ELR (cell line): ENCODE data around the gene C1S.
A peak's percentile ranks its signal among the peaks of the same experiment; 100 is the strongest.
"Not testable (repeated sequence)": the region's sequence is repeated elsewhere in the genome, so short reads cannot be mapped to it uniquely, and the experiment has no call there.

ENCODE experiments used
- DNase-seq: peaks from one replicate; pipeline ENCODE4 v3.0.0-alpha.2; 2015; ENCODE audit warnings: low read depth

Gene C1S

GRCh38 chr12:7102582-7102981, 42.1 kb downstream of the C1S start:
- DNase-seq = no peak

GRCh38 chr12:7103837-7104584, 43.5 kb downstream of the C1S start:
- DNase-seq = no peak

- DNase-seq = no peak
Measured at GRCh38 chr12:7106082-7106481, 45.6 kb downstream of the C1S start.

GRCh38 chr12:7107181-7107580, 46.7 kb downstream of the C1S start:
- not testable (repeated sequence) for DNase-seq

GRCh38 chr12:7107636-7108002, 47.1 kb downstream of the C1S start:
- no peak for DNase-seq

GRCh38 chr12:7108003-7108795, 47.7 kb downstream of the C1S start:
- peak; percentile 88 for DNase-seq

GRCh38 chr12:7108796-7109571, 48.5 kb downstream of the C1S start, which contains the start of gene C1RL:
TSS of gene C1RL (minus strand) at chr12:7109214. CDS start at chr12:7109180, 34 bp downstream.
- peak; percentile 86 for DNase-seq

GRCh38 chr12:7109572-7109920, 49.0 kb downstream of the C1S start:
- no peak for DNase-seq

GRCh38 chr12:7110661-7111060, 50.1 kb downstream of the C1S start:
- no peak for DNase-seq

- DNase-seq = no peak
Measured at GRCh38 chr12:7112041-7112440, 51.5 kb downstream of the C1S start.

- peak; percentile 61 for DNase-seq
Measured at GRCh38 chr12:7113389-7113871, 52.9 kb downstream of the C1S start.

- no peak for DNase-seq
Measured at GRCh38 chr12:7114008-7114407, 53.5 kb downstream of the C1S start.

GRCh38 chr12:7114851-7115250, 54.3 kb downstream of the C1S start:
- no peak for DNase-seq

- DNase-seq = no peak
Measured at GRCh38 chr12:7116196-7116595, 55.7 kb downstream of the C1S start.

GRCh38 chr12:7116916-7117315, 56.4 kb downstream of the C1S start:
- no peak for DNase-seq

- no peak for DNase-seq
Measured at GRCh38 chr12:7117670-7118069, 57.2 kb downstream of the C1S start.

- DNase-seq = no peak
Measured at GRCh38 chr12:7118881-7119280, 58.4 kb downstream of the C1S start.

GRCh38 chr12:7120166-7120565, 59.6 kb downstream of the C1S start:
- DNase-seq = no peak
